ENCODE results near the gene NOTO.

The NOTO gene

DNA sequence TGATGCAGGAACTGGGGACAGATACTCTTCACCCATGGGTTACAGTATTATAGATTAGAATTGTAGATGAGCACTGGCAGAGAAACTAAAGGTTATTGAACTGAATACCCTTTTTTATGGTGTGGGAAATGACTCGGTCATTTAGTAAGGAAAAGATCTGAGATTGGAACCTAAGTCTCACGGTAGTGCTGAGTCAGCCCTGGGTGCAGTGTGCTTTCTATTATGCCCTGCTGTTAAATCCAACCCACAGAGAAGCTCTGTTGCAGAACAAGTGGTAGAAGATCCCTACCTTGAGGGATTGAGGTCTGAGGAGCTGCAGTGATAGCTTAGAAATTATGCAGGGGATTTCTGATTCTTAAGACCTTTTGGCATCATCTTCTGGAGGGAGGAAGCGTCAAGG, 44.5 kb downstream of the NOTO start:
- no peak overlapping the region for H3K4me3 ChIP-seq (ENCODE audit: low read depth, low read length)
- no peak for DNase-seq (ENCODE audit: low read depth, low spot score)
- ChIA-PET POLR2A (interaction anchor here (0.5 to 1.2 kb wide), 3 partner anchors 9 to 13 kb away, joined by 3 to 6 read pairs (median 3); partner anchors contain the start of gene CCT7), CTCF (no interaction called here)
- TF ChIP-seq, protein P1, sequence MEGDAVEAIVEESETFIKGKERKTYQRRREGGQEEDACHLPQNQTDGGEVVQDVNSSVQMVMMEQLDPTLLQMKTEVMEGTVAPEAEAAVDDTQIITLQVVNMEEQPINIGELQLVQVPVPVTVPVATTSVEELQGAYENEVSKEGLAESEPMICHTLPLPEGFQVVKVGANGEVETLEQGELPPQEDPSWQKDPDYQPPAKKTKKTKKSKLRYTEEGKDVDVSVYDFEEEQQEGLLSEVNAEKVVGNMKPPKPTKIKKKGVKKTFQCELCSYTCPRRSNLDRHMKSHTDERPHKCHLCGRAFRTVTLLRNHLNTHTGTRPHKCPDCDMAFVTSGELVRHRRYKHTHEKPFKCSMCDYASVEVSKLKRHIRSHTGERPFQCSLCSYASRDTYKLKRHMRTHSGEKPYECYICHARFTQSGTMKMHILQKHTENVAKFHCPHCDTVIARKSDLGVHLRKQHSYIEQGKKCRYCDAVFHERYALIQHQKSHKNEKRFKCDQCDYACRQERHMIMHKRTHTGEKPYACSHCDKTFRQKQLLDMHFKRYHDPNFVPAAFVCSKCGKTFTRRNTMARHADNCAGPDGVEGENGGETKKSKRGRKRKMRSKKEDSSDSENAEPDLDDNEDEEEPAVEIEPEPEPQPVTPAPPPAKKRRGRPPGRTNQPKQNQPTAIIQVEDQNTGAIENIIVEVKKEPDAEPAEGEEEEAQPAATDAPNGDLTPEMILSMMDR (IDR thresholded peaks at IDR 0.05; ENCODE audit: insufficient read depth, low read length, missing control alignments) = no peak

GRCh38 chr2:73249636-73250035, 47.3 kb downstream of the NOTO start:
- ChIA-PET CTCF (interaction anchor here (1.2 to 1.7 kb wide), 2 partner anchors 10 to 11 kb away, joined by 3 to 5 read pairs; no protein-coding TSS in a partner anchor), POLR2A (interaction anchor here (0.8 kb wide), 1 partner anchor 16 kb away, joined by 3 read pairs; the partner anchor contains the start of gene CCT7)
- no peak for DNase-seq (ENCODE audit: low read depth, low spot score)
- H3K4me3 ChIP-seq (ENCODE audit: low read depth, low read length) = no peak overlapping the region
- TF ChIP-seq, protein P1 (IDR thresholded peaks at IDR 0.05; ENCODE audit: insufficient read depth, low read length, missing control alignments) = no peak

- ChIA-PET POLR2A (interaction anchor here (0.6 to 0.7 kb wide), 2 partner anchors 13 to 17 kb away, joined by 3 read pairs; partner anchors contain the start of gene CCT7), CTCF (interaction anchor here (1.4 to 1.7 kb wide), 2 partner anchors 13 to 38 kb away, joined by 3 read pairs; no protein-coding TSS in a partner anchor)
- H3K4me3 ChIP-seq (ENCODE audit: low read depth, low read length) = no peak overlapping the region
- DNase-seq (ENCODE audit: low read depth, low spot score) = no peak
- TF ChIP-seq, protein P1 (IDR thresholded peaks at IDR 0.05; ENCODE audit: insufficient read depth, low read length, missing control alignments) = no peak
Measured at GRCh38 chr2:73250872-73251846, 48.8 kb downstream of the NOTO start.

DNA sequence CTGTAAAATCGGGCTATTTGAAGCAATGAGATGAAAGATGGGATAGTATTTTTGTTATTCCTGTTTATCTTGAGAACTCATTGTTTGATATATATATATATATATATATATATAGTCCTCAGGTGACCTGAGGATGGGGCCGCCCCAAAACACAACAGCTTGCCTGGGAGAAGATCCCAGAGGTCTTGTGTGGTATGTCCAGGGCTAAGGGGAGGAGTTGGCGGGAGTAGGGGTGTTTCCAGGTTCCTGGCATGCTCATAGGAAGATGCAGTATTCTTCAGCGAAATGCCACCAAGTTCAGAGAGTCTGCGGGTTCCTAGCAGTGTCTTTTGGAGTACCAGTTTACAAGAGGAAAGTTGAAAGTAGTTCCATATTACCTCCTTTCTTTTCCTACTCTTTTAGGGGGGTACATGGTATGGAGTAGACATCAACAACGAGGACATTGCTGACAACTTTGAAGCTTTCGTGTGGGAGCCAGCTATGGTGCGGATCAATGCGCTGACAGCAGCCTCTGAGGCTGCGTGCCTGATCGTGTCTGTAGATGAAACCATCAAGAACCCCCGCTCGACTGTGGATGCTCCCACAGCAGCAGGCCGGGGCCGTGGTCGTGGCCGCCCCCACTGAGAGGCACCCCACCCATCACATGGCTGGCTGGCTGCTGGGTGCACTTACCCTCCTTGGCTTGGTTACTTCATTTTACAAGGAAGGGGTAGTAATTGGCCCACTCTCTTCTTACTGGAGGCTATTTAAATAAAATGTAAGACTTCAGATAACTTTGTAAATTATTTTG, 50.1 kb downstream of the NOTO start:
- ChIA-PET POLR2A (no interaction called here), CTCF (no interaction called here)
- TF ChIP-seq, protein P1 (IDR thresholded peaks at IDR 0.05; ENCODE audit: insufficient read depth, low read length, missing control alignments) = no peak
- no peak overlapping the region for H3K4me3 ChIP-seq (ENCODE audit: low read depth, low read length)
- no peak for DNase-seq (ENCODE audit: low read depth, low spot score)

DNA sequence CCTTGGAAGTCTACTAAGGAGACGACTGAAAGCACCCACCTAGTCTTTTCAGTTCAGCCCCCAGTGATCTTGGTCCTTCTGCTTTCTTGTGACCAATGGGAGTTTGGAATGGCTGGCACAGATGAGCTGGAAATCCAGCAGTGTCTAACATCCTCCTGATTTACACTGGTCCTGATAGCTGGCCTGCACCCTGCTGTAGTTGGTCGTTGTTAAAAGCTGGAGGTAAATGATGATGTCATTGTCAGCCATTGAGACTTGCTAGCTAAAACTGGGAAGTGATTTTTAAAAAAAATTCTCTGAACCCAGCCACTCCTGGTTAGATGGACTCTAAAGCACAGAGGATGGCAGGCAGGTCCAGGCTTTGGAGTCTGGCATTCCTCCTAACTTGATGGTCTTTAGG, 51.0 kb downstream of the NOTO start:
- no peak overlapping the region for H3K4me3 ChIP-seq (ENCODE audit: low read depth, low read length)
- ChIA-PET POLR2A (interaction anchor here (1.2 kb wide), 1 partner anchor 19 kb away, joined by 4 read pairs; the partner anchor contains the start of gene CCT7), CTCF (interaction anchor here (1.3 kb wide), 1 partner anchor 41 kb away, joined by 4 read pairs; no protein-coding TSS in a partner anchor)
- TF ChIP-seq, protein P1 (IDR thresholded peaks at IDR 0.05; ENCODE audit: insufficient read depth, low read length, missing control alignments) = no peak
- no peak for DNase-seq (ENCODE audit: low read depth, low spot score)
